Measurements from ENCODE around the gene NFATC1.
"Not testable (repeated sequence)": the region's sequence is repeated elsewhere in the genome, so short reads cannot be mapped to it uniquely, and the experiment has no call there.

Gene NFATC1

GRCh38 chr18:79375441-79376154 lies 20.1 kb upstream of the NFATC1 start:
- DNase-seq (ENCODE audit: low read depth) = no peak

DNA sequence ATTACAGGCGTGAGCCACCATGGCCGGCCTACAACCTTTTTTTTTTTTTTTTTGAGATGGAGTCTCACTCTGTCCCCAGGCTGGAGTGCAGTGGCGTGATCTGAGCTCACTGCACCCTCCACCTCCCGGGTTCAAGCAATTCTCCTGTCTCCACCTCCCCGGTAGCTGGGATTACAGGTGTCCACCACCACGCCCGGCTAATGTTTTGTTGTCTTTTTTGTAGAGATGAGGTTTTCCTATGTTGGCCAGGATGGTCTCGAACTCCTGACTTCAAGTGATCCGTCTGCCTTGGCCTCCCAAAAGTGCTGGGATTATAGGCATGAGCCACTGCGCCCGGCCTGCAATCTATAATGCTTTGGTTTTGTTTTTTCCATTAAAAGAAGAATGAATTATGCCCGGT lies 19.1 kb upstream of the NFATC1 start:
- not testable (repeated sequence) for DNase-seq (ENCODE audit: low read depth)

DNA sequence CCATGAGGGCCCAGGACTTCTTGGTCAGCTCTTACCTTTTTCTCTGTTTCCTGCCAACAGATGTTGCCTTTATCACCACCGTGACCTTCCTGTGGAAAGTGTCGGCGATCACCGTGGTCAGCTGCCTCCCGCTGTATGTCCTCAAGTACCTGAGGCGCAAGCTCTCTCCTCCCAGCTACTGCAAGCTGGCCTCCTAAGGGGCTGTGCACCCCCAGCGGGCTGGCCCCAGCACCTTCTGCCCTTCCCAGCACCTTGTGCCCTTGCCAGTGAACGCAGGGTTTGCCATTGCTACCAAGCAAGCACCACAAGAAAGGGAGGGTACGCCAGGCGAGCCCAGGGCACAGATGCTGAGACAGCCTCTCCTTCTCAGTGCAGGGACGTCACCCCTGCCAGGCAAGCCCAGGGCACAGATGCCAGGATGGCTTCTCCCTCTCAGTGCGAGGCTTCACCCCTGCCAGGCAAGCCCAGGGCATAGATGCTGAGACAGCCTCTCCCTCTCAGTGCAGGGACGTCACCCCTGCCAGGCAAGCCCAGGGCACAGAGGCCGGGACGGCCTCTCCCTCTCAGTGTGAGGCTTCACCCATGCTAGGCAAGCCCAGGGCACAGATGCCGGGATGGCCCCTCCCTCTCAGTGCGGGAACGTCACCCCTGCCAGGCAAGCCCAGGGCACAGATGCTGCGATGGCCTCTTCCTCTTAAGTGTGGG lies 18.4 kb upstream of the NFATC1 start:
- DNase-seq (ENCODE audit: low read depth) = no peak

GRCh38 chr18:79378536-79379250 lies 17.0 kb upstream of the NFATC1 start:
- DNase-seq (ENCODE audit: low read depth) = peak; percentile 40

- DNase-seq (ENCODE audit: low read depth) = no peak
Measured at GRCh38 chr18:79379251-79379905, 16.4 kb upstream of the NFATC1 start.

- DNase-seq (ENCODE audit: low read depth) = no peak
Measured at GRCh38 chr18:79379931-79380815, 15.6 kb upstream of the NFATC1 start.

GRCh38 chr18:79380816-79381806 lies 14.6 kb upstream of the NFATC1 start:
- DNase-seq (ENCODE audit: low read depth) = no peak

DNA sequence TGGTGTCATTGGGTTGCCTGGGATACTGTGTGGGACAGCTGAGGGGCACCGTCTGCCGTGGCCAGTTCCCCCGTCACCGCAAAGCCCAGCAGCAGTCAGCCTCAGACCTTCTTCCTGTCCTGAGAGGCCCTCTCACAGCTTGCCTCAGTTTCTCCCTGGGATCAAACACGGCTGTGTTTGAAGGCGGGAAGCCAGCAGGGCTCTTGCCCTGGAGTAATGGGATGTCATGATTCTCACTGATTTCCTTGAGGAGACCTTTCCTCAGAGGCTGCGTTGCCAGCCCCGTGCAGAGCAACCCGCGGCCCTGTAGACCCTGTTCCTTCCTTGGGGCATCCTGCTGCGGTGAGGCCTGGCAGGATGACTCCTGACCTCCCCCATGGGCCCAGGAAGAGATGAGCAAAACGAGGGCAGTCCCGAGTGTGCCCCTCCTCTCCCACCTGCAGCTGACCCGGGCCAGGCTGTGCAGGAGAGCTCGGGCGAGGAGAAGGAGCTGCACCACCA lies 13.9 kb upstream of the NFATC1 start:
- DNase-seq (ENCODE audit: low read depth) = no peak

GRCh38 chr18:79382681-79383387 lies 12.9 kb upstream of the NFATC1 start:
- DNase-seq (ENCODE audit: low read depth) = no peak

DNA sequence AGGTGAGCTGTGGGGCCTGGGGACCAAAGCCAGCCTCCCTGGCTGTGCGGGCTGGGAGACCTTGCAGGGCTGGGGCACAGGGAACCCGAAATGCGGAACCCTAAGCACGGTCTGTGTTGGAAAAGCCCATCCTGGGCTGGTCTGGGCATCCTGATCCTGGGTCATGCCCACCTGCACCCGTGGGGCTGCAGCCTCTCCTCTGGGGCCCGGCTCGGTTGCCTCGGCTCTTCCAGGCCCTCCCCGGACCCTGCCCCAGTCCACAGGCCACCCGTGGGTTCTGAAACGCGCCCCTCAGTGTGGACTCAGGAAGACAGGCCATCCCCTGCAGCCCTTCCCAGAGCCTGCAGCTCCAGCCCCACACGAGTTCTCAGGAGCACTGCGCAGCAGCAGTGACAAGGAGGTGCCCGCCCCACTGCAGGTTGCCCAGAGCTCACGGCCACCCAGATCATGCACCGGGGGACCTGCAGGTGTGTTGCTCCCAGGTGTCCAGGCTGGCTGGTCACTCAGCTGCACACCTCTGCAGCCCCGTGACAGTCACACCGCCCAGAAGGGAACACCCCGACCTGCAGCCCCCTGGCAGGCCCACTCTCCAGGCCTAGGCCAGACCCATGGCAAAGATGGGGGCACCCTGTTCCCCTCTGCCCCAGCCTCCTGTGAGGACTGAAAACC lies 12.2 kb upstream of the NFATC1 start:
- DNase-seq (ENCODE audit: low read depth) = no peak

GRCh38 chr18:79384151-79384807 lies 11.5 kb upstream of the NFATC1 start:
- no peak for DNase-seq (ENCODE audit: low read depth)

- no peak for DNase-seq (ENCODE audit: low read depth)
Measured at GRCh38 chr18:79384834-79385233, 10.9 kb upstream of the NFATC1 start.

DNA sequence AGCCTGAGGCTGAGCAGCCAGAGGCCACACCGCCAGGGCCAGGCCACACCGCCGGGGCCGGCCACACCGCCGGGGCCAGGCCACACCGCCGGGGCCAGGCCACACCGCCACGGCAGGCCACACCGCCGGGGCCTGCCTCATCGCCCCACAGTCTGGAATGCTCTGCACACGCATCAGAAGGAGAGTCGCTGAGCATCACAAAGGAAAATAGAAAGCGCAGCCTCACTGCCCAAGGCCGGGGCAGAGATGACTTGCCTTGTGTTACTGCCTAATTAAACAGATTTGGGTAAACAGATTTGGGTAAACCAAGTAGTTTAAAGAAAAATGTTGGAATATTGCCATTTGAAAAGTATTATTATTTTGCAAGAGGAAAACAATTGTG lies 10.4 kb upstream of the NFATC1 start:
- DNase-seq (ENCODE audit: low read depth) = no peak

GRCh38 chr18:79385708-79386341 lies 9.9 kb upstream of the NFATC1 start:
- no peak for DNase-seq (ENCODE audit: low read depth)

DNA sequence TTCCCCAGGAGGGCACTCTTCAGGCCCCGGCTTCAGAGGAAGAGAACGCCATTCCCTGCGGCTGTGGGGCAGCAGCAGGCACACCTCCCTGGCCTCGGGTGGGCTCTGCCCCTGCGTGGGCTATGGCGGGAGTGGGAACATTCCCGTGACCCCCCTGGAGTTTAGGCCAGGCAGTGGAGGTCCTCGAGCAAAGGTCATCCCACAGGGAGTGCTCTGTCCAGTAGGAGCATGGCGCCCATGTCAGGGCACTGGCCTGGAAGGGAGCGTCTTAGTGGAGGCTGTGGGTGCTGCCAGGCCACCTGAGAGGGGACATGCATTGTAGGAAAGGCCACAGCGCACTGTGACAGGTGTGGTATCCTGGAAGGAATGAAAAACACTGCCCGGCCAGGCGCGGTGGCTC lies 9.2 kb upstream of the NFATC1 start:
- no peak for DNase-seq (ENCODE audit: low read depth)

GRCh38 chr18:79387214-79387613 lies 8.5 kb upstream of the NFATC1 start:
- no peak for DNase-seq (ENCODE audit: low read depth)

DNA sequence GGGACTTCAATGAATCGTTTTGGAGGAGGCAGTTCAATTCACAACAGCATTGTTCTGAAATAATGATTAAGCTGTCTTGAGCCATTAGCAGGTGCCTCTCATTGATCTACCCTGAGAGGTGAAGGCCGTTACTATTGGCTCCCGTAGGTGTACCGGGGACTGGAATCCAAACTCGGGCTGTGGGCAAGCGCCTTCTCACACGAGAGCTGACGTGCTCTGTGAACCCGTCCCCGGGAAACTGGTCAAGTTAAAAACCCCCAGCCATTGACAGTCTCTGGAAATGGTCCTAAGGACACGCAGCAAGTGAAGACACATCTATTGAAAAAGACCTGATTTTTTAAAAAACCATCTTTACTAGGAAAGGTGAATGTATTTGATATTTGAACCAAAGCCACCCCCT lies 8.1 kb upstream of the NFATC1 start:
- no peak for DNase-seq (ENCODE audit: low read depth)

DNA sequence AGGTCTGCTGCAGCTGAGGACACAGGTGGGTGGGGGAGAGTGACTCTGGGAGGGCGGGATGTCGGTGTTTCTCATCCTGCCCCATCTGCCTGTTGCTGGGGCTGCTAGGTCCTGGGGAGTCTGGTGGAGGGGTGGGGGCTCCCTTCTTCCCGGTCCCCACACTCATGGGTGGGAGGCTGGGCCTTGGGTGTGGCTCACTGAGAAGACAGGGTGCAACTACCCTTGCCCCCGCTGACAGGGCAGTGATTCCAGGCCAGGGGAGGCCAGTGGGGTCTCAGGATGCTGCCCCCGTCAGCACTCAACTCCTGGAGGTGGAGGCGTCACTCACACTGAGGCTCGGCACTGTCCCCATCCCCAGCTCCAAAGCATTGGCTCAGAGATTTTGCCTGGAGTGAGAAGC lies 7.7 kb upstream of the NFATC1 start:
- no peak for DNase-seq (ENCODE audit: low read depth)
